PC-9 (cell line): ENCODE results near the gene USP31.

Source experiments
- CTCF ChIP-seq: fragments of 200-600 bp; sonication (generic); conservative IDR thresholded peaks from 2 replicates; pipeline ENCODE4 v1.6.1; 2017; ENCODE audit warnings: mixed run types, antibody characterized with exemption, mild to moderate bottlenecking, moderate library complexity
- EZH2 ChIP-seq: fragments of 200-600 bp; sonication (generic); IDR thresholded peaks from 2 replicates; pipeline ENCODE4 v1.8.0; 2017; ENCODE audit warnings: antibody characterized with exemption, low read depth

- TF ChIP-seq CTCF (no peak), EZH2 (no peak)
Measured at GRCh38 chr16:23163921-23164320, 14.7 kb upstream of the USP31 start.
